Measurements from ENCODE around the gene MAMSTR.

- no peak for TF ChIP-seq POLR2A (IDR thresholded peaks at IDR 0.05; ENCODE audit: low read depth, low read length)
- TF ChIP-seq POLR2AphosphoS5 (IDR thresholded peaks at IDR 0.05; ENCODE audit: low read depth, low read length) = no peak
- TF ChIP-seq TAF1 (IDR thresholded peaks at IDR 0.05; ENCODE audit: borderline replicate concordance, low read depth, low read length) = no peak
These were observed 46.5 kb downstream of the MAMSTR start, which contains the start of gene NTN5 for GRCh38 chr19:48672994-48673393.
